ENCODE measurements around the gene CACNG8.
"Not testable (repeated sequence)": the region's sequence is repeated elsewhere in the genome, so short reads cannot be mapped to it uniquely, and the experiment has no call there.

CACNG8 gene

DNA sequence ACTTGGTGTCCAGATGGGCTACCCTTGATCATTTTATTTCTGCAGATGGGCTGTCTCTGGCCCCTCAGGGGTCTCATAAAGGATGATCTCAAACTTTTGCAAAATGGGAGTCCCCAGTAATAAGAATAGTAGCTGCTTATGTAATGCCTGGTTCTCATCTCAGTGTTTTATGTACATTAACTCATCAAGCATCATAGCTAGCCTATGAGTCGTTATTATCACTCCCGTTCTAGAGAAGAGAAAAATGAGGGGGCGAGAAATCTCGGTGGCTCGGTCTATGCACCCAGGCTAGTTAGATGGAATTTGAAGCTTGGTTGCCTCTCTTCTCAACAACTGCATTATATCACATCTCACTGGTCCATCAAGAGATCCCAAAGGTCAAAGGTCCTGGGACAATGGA is 32.1 kb downstream of the CACNG8 start:
- no peak for DNase-seq

DNA sequence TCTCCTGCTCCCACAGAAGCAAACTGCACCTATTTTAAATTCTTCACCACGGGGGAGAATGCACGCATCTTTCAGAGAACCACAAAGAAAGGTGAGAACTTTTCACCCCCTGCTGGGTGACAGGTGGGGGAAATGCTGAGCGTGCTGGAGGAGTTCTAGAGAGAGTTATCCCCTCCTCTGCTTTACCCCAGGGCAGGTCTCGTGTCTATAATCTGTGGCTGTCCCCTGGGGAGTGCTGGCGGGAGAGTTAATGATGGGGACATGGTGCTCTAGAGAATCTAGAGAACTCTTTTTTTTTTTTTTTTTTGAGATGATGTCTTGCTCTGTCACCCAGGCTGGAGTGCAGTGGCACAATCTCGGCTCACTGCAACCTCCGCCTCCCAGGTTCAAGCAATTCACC is 35.5 kb downstream of the CACNG8 start:
- no peak for DNase-seq

DNA sequence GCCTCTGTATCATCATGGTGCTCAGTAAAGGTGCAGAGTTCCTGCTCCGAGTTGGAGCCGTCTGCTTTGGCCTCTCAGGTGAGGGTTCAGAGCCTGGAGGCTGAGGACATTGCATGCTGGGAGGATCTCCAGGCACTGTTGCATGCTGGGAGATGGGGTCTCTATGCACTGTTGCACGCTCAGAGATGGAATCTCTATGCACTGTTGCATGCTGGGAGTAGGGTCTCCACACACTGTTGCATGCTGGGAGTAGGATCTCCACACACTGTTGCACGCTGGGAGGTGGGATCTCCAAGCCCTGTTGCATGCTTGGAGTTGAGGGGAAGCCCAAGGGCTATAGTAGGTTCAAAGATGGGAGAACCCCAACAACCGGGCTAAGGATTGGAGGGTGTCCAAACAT is 37.0 kb downstream of the CACNG8 start:
- no peak for DNase-seq

DNA sequence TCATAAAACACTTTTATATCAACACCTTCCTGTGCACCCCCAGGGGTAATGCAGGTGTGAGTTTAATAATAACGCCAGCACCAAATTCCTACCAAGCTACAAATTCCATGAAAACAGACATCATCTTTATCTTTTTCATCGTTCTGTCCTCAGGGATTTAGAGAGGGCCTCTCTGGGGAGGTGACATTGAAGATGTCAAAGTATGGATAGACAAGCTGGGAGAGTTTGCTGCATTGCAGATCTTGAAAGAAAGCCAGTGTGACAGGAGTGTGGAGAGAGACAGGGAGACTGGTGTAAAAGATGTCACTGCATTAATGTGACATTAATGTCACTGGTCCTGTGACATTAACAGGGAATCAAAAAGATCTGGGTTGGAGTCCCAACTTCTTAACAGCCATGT is 38.8 kb downstream of the CACNG8 start:
- no peak for DNase-seq

DNA sequence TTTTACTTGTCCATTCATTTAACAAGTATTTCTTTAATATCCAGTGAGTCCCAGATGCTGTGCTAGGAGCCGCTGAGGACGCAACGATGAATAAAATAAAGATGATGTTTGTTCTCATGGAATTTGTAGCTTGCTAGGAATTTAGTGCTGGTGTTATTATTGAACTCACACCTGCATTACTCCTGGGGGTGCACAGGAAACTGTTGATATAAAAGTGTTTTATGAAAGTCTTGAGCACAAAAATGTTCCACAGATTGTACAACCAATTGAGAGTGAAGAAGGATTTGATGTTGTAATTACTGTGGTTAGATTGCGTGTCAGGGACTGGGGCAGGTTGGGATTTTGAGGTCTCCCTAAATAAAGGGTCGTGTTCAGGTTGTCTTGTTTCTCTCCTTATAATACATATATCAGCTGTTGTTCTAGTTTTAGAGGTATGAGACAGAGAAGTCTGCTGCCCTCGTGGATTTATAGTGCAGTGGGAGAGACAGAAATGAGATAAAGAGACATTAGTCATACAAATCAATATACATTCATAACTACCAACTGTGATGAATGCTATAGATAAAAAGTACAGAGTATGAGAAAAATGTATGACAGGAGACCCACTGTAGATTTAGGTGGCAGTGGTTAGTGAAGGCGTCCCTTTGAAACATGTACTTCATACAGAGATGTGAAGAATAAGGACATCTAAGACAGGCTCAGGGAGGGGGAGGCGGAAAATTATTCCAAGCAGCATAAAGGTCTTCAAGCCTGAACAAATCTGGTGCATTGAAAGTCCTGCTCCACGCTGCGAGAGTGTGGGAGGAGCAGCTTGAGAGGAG is 40.0 kb downstream of the CACNG8 start:
- no peak for DNase-seq

DNA sequence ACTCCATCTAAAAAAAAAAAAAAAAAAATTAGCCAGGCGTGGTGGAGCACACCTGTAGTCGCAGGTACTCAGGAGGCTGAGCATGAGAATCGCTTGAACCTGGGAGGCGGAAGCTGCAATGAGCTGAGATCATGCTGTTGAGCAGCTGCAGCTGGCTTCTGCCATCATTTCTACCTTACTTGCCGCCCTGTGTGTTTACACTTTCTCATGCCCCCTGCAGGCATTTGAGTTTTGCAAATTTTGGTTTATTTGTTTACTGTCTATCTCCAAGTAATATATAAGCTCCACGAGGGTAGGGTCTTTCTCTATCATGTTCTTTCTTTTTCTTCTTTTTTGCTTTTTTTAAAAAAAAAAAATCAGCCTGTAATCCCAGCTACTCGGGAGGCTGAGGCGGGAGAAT is 46.7 kb downstream of the CACNG8 start:
- DNase-seq = no peak

DNA sequence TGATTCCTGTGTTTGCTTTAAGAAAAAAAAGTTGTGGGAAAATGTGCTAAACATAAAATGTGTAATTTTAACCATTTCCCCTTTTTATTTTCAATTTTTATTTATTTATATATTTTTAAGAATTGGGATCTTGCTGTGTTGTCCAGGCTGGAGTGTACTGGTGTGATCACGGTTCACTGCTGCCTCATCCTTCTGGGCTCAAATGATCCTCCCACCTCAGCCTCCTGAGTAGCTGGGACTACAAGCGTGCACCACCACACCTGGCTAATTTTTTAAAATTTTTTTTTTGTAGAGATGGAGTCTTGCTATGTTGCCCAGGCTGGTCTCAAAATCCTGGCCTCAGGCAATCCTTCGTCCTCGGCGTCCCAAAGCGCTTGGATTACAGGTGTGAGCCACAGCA is 47.7 kb downstream of the CACNG8 start:
- DNase-seq = no peak

DNA sequence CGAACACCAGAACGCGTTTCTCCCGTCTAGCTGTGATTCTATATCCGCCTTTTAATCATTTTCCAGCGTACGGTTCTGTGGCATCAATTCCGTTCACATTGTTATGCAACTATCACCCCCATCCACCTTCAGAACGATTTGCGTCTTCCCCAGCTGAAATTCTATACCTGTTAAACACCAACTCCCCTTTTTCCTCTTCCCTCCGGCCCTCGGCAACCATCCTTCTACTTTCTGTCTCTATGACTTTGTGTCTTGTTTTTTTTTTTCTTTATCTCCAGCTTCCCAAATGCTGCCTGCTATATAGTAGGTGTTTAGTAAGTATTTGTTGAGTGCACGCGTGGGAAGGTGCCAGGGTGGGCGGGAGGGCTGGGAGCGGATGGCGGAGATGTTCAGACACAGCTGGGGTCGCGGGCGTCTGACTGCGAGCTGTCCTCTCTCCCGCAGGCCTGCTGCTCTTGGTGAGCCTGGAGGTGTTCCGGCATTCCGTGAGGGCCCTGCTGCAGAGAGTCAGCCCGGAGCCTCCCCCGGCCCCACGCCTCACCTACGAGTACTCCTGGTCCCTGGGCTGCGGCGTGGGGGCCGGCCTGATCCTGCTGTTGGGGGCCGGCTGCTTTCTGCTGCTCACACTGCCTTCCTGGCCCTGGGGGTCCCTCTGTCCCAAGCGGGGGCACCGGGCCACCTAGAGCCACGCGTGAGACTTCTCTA is 48.9 kb downstream of the CACNG8 start:
- DNase-seq = no peak

DNA sequence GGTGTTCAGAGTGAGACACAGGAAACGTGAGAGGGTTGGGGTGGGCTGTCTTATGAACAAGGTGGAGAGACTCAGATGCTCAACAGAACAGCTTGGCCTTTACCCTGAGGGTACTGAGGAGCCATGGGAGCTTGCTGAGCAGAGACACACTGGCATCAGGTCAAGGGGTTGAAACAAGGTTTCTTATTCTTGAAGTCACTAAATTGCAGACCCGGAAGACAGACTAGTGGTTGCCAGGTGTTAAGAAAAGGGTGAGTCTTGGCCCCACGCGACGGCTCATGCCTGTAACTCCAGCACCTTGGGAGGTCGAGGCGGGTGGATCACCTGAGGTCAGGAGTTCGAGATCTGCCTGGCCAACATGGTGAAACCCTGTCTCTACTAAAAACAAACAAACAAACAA is 51.1 kb downstream of the CACNG8 start:
- no peak for DNase-seq

DNA sequence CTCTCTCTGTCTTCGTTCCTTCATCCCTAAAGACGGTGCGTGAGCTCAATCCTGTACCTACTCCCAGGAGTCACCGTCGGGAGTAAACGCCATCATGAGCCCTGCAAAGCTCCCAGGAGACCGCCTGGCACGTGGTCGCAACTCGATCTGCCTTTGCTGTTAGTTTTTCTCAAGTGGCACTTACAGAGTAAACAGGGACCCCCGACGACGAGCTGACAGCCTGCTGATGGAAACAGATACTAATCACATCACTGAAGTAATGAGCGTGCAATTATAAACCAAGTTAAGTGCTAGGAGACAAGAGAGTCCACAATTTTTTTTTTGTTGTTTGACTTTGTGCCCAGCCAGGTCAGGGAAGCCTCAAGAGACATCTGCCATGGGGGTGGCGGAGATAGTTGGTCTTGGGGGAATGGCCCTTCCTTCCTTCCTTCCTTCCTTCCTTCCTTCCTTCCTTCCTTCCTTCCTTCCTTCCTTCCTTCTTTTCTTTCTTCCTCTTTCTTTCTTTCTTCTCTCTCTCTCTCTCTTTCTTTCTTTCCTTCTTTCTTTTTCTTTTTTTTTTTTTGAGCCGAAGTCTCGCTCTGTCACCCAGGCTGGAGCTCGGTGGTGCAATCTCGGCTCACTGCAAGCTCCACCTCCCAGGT is 52.3 kb downstream of the CACNG8 start:
- DNase-seq = no peak

DNA sequence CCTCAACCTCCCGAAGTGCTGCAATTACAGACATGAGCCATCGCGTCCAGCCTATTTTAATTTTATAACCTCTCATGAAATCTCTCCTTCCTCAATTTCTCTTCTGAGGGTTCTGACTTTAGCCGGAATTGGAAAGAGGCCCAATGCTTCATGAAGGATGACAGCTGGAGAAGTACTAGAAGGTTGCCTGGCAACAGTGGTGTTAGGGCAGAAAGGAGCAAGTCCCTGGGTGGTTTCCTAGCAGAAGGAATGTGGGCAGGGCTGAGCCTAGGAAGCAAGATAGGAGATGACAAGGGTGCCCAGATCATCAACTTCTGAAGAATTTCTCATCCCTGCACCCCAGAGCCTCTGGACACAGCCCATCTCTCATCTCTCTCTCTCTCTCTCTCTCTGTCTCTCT is 54.5 kb downstream of the CACNG8 start:
- DNase-seq = no peak

DNA sequence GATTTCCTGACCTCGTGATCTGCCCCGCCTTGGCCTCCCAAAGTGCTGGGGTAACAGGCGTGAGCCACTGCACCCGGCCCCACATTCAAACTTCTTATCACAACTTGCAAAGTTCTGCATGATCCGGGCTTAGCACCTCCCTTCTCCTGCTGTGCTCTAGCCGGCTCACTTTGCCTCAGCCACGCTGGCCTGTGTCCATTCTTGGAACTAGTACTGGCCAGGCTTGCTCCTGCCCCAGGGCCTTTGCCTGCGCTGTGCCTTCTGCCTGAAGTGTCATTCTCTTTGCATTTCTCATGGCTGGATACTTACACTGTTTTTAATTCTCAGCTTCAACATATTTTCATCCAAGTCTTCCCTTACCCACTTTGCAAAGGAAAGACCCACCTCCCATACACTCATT is 58.6 kb downstream of the CACNG8 start:
- no peak for DNase-seq

DNA sequence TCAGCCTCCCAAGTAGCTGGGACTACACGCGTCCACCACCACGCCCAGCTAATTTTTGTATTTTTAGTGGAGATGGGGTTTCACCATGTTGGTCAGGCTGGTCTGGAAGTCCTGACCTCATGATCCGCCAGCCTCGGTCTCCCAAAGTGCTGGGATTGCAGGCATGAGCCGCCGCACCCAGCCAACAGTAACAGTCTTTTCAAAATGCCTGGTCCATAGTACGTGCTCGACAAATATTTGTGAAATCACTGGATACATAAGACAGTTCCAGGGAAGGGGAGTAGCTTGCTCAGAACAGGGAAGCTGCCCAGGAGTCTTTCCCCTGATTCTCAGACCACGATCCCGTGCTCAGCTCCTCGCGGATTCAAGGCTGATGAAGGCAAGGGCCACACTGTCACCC is 59.2 kb downstream of the CACNG8 start:
- DNase-seq = no peak

DNA sequence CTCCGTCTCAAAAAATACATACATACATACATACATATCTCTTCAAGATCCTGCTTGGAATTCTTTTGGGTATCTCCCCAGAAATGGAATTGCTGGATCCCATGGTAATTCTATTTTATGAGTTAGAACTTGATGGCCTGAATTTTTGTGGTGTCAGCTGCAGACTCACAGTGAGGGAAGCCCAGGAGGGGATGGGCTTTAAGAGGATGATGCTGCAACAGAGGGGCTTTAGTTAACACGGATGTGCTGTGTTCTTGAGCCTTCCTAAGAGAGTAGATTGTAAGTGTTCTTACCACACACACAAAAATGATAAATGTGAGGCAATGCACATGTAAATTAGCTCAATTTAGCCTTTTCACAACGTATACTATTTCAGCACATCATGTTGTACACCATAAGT is 60.5 kb downstream of the CACNG8 start:
- no peak for DNase-seq

DNA sequence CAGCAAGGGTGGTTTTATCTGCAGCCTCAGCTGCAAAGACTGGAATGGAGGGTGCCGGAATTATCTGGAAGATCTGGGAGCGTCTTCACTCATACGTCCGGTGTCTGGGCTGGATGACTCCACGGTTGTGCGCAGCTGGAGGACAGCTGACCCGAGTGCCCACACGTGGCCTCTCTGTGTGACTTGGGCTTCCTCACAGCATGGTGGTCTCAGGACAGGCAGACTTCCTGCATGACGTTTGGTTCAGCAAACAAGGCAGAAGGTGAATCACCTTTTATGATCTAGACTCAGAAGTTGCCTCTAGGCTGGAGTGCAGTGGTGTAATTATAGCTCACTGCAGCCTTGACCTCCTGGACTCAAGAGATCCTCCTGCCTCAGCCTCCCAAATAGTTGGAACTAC is 61.9 kb downstream of the CACNG8 start:
- DNase-seq = no peak

DNA sequence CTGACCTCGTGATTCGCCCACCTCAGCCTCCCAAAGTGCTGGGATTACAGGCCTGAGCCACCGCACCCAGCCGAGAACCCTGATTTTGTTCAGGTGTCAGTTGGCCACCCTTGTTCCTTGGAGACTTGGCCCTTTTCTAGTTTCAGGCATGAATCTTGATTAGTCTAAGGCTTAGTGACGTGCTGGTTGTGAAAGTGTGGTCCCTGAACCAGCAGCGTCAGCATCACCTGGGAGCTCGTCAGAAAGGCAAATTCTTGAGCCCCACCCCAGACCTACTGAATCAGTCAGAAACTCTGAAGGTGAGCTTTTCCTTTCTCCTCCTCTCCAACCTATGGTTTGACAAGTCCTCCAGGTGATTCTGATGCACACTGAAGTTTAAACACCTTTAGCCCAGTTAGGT is 63.9 kb downstream of the CACNG8 start:
- DNase-seq = no peak

DNA sequence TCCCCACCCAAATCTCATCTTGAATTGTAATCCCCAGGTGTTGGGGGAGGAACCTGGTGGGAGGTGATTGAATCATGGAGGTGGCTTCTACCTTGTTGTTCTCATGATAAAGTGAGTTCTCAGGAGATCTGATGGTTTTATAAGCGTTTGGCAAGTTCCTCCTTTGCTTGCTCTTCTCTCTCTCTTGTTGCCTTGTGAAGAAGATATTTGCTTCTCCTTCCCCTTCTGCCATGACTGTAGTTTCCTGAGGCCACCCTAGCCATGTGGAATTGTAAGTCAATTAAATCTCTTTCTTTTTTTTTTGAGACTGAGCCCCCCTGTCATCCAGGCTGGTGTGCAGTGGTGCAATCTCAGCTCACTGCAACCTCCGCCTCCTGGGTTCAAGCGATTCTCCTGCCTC is 66.6 kb downstream of the CACNG8 start:
- no peak for DNase-seq

DNA sequence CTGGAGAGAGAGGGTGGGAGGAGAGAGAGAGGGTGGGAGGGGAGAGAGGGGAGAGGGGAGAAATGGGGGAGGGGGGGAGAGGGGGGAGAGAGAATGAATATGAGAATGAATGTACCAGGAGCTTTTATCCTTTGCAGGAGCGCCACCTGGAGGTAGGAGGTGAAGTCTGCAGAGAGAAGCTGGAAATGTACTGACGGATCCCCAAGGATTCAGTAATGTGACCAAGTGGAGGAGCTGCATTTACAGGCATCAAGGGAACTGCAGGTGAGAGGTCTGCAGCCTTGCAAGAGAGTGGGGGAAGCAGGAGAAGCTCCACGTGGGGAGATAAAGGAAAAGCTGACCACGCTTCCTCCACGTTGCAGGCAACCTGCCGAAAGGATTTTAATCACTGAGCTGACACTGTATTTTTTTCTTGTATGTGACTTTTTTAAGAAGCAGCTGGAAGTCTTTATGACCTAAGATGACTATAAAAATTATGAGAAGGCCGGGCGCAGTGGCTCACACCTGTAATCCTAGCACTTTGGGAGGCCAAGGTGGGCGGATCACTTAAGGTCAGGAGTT is 67.3 kb downstream of the CACNG8 start:
- no peak for DNase-seq

DNA sequence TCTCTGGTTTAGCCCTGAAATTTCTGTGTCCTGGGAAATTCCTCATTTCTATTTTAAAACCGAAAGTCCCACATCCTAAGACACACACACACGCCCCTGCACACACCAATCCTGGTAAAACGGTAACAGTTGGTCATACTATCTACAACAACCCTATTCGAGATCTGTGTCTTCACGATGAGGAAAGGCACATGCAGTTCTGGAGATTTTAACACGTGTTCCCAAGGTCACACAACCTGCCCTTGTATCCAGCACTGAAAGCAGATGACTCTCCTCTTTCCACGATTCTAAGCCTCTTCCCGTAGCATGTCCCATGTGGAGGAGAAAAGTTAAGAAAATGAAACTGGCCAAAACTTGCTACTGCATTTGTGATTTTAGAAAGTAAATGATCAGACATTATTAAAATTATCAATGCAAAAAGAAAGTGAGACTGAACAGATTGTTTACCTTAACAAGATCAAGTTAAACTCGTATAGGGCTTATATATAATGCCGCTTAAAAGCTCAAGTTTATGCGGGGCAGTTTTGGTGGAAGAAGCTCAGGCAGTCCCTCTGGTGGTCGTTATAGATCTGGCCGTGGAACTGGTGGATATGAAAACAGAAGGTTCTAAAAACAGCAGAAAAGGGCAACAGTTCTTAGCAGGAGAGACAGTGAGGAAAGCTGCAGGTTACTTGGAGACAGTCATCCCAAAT is 68.3 kb downstream of the CACNG8 start:
- DNase-seq = no peak

DNA sequence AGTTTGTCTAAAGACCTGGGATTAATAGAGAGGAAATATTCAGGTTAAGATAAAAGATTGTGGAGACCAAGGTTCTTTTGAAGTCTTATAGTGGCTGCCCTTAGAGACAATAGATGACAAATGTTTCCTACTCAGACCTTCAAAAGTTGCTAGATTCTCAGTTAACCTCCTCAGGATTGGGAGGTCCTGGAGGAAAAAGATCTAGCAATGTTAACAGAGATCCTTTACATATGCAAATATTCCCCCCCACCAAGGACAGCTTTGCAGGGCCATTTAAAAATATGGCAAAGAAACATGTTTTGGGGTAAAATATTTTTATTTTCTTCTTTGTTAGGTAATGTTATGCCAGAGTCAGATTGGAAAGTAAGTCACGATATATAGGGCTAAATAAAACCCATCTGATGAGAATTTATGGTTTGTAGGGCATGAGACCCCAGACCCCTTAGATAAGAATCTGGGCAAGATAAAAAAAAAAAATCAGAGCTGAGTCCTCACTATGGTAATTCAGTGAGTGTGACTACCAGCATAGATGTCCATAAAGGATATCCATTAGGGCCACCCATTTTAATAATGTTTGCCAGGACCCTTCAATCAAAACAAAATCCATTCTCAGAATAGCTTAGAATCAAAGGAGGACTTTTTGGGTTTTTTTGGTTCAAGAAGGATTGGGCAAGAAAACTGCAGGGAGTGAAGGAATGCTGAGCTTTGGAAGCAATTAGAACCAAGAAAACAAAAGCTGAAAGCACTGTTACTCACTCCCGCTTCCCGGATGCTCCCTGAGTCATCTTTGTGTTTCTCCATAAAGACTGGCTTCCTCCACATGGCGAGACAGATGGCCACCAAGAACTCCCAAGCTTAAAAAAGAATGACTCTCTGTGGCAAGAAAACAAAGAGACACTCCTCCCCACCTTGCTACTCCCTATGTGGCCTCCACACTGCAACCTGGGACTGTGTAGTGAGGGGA is 72.8 kb downstream of the CACNG8 start:
- DNase-seq = no peak

DNA sequence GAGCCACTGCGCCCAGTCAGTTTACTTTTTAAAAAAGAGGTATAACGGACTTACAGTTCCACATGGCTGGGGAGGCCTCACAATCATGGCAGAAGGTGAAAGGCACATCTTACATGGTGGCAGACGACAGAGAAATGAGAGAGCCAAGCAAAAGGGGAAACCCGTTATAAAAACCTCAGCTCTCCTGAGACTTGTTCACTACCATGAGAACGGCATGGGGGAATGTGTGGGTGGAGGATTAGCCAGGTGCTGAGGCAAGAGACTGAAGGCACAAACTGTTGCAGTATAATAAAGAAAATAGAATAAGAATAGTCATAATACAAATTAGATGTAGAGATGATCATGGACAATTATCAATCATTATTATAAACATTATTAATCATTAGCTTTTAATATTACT is 73.8 kb downstream of the CACNG8 start:
- DNase-seq = not testable (repeated sequence)

All from NCI-H2081 treated with DMSO at 0.1 percent for 48 hours (cell line).